Cerebellar nuclear complex (tissue), 1 donor: ENCODE data around the gene RAD51B.

ENCODE experiments used
- DNase-seq, 2 experiments: peaks; one replicate each; lab custom pipeline; 2025; lab: John Stamatoyannopoulos, UW

The RAD51B gene

GRCh38 chr14:68510201-68511128, 690.9 kb downstream of the RAD51B start:
- DNase-seq, result no peak

DNA sequence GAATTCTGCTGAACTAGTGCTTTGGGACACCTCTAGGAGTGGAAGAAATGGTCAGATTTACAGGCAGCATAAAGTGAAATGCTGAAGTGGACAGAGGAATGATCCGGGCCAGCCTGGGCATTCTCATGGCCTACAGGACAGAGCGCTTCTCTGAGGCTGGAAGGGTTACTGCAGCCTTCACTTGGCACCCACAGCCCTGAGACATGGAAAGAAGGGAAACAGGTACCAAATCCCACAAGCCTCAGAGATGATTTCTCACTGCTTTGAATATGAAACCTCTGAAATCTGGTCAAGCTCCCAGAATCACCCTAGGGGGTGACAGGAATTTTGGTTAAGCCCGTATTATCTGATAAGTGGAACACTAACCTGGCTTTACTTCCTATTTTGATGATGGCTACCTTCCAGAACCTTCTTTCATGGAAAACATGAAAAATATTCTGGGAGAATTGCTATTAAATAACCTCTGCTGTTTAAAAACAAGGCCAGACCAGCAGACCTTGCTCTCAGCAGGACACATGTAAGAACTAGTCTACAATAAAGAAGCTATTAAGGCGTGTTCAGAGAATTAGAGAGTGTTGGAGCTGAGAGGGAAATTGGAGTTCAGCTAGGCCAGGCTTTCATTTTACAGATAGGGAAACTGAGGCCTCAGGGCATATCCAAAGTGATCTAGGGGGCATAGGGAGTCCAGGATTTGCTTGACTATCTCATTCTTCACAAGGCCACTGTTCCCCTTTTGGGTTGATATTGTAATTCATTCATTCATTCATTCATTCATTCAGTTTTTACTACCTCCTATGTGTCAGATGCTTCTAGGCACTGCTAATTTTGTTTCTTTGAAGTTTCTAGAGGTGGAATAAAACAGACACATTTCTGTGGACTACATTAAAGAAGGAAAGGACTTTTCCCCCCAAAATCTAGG, 691.8 kb downstream of the RAD51B start:
- no peak for DNase-seq

GRCh38 chr14:68512088-68512487, 692.5 kb downstream of the RAD51B start:
- DNase-seq, result no peak

- no peak for DNase-seq
Measured at GRCh38 chr14:68513137-68513536, 693.6 kb downstream of the RAD51B start.

DNA sequence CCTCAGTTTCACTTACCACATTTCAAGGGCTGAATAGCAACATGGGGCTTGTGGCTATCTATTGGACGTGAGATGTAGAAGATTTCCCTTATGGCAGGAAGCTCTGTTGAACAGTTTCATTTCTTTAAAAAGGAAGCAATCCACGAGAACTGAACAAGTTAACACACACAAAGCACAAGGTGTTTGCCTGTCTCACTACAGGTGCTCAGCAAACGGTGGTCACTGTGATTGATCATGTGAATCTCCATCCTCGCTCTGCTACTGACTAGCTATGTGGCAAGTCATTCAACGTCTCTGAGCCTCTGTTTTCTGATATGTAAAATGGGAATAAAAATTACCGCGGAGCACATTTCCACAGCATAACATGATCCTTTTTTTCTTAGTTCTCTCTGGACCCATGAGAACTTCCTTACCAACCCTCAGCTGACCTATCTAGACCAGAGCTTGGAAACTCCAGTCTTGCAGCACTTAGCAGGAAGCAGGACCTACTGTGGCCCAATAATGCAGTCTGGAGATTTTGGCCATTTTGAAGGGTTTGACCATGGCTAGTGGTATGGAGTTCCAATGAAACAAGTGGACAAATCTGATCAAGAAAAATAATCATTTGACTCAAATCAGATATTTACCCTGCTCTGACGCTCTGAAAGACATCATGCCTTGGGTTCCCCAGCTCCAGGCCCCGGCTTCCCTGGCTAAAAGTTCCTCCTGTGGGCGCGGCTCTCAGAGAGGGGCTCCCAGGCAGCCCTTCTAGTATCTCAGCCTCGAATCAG, 694.4 kb downstream of the RAD51B start:
- DNase-seq, result no peak

DNA sequence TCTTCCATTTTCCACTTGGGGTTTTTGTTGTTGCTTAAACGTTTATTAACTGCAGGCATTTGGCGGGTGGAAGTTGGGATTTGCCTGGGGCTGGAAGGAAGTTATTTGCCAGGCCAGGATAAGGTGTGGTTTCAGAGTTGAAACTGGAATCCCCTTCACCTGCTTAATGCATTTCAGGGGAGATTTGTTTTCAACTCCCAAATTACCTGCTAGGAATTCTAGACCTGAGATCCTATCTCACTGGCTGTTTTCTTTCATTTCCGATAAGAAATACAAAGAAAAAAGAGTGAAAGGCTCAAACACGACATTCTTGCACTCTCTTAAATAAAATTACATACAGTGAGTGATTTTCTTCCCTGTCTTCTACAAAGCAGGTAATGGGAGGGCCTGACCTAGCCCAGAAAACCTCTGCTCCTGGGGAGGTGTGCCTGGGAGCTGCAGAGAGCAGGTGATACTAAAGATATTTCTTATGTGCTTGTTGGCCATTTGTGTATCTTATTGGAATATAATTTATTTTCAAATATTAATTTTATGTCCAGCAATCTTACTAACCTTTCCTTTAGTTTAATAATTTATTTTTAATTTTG, 695.1 kb downstream of the RAD51B start:
- no peak for DNase-seq

DNA sequence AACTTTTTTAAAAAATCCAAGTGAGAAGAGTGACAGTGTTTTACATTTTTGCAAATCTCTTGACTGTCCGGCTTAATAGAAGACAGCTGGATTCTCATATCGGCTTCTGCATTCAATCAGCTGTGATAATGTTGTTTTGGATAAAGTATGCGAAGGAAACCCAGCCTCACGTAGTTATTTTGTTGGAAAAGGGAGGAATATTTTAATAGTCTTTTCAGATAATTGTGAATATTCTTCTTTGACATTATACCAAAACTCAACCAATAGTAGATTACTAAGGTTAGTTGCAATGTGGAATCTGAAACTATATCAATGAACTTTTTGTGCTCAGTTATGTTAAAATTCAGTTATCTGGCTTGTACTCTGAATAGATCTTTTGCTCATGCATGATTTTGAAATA, 696.8 kb downstream of the RAD51B start:
- DNase-seq, result no peak

- no peak for DNase-seq
Measured at GRCh38 chr14:68518166-68518565, 698.6 kb downstream of the RAD51B start.

- DNase-seq, result no peak
Measured at GRCh38 chr14:68518761-68519670, 699.4 kb downstream of the RAD51B start.

- DNase-seq, result no peak
Measured at GRCh38 chr14:68519671-68520187, 700.1 kb downstream of the RAD51B start.

- no peak for DNase-seq
Measured at GRCh38 chr14:68520637-68521556, 701.3 kb downstream of the RAD51B start.

DNA sequence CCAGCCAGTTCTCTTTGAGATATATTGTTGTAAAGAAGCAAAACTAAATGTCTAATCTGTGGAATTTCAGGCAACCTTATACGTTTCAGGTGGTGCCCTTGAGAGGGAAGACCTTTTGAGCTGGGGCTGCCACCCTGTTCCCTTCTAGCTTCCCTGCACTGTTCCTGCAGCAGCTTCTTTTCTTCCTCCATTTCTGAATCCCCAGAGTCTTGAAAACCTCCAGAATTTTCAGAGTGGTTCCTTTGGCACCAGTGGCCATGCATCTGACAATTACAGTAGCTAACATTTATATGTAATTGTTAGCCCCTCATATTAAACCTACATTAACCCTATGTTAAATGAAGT, 702.0 kb downstream of the RAD51B start:
- DNase-seq, result no peak

GRCh38 chr14:68521961-68522509, 702.5 kb downstream of the RAD51B start:
- no peak for DNase-seq

- no peak for DNase-seq
Measured at GRCh38 chr14:68522510-68523325, 703.1 kb downstream of the RAD51B start.

GRCh38 chr14:68523326-68523610, 703.7 kb downstream of the RAD51B start:
- no peak for DNase-seq

DNA sequence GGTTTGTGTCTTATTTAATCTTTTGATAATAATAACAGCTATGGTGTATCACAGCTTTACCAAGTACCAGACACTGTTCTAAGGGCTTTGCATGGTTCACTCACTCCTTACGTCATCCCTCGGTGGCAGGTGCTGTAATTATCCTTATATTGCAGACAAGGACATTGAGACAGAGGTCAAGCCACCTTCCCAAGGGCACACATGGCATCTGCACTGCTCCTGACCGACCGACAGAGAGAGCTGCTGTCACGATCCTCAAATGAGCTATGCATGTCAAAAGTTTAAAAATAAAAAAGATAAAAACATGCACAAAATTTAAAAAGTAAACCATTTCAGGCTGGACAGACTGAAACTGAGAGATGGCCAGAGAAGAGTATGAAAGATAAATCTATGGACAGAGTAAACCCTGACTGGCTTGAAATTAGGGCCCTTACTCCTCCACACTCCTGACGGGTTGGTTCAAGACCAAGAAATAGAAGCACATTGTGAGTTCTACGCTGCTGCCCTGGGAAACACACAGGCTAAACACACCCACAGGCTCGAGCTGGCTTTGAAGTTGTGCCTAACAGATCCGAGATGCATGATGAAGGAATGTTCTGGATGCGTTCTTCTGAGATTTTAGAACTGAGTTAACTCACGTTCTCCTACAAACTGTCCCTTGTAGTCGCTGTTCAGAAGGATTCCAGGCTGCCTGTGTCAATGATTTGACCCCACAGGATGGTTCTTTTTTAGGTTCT, 704.6 kb downstream of the RAD51B start:
- no peak for DNase-seq

GRCh38 chr14:68525516-68525915, 705.9 kb downstream of the RAD51B start:
- DNase-seq, result no peak
